ENCODE results near the gene CPA5.

CPA5 gene

GRCh38 chr7:130332259-130333053 lies 12.2 kb upstream of the CPA5 start:
- no peak for DNase-seq

DNA sequence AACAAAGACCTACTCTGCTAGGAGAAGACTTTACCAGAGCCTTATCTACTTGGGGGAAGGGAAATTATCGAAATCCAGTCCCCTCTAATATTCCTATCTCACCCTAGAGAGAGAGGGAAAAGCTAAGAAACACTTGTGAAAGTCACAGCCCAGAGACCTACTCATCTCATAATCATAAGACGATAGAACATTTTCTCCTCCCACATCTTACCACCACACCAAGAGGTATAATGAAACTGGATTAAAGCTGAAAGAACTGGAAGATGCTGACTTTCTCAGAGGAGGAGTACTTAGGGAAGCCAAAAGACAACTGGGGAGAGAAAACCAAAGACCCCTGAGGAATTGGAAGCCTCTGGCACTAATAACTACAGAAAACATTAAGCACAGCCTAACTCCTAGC lies 10.8 kb upstream of the CPA5 start:
- DNase-seq, result no peak

DNA sequence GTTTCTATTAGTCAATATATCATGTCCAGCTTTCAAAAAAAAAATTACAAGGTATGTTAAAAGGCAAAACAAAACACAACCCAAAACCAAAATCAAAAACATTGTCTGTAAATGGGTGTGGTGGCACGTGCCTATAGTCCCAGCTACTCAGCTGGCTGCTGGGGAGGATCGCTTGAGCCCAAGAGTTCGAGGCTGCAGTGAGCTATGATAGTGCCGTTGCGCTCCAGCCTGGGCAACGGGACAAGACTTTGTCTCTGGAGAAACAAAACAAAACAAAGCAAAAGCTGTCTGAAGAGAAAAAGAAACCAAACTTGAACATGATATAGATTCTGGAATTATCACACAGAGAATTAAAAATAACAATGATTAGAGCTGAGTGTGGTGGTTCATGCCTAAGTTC lies 10.3 kb upstream of the CPA5 start:
- DNase-seq, result no peak

DNA sequence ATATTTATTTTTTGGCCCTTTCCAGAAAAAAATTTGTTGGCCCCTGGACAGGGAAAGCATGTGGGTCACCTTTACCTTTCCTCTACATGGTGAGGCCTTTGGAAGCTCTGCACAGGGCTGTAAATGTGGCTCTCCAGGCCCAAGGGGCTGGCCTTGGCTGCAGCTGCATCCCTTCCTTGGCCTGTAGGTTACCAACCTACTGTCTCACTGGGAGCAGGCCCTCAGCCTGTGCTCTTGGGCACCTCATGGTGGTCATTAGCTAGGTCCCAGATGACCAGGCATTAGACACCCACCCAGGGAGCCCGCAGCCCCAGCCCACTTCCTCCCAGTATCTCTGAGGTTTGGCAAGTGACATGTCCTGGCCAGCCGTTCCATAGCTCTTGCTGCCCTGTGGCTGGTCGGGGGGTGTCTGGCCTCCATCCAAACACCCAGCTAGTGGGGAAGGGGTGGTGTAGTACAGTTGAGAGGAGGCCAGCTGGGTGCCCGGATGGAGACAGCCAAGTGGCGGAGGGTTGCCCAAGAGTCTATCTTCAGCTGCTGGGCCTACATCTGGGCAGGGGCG lies 7.1 kb upstream of the CPA5 start:
- no peak for DNase-seq

GRCh38 chr7:130338233-130338632 lies 6.4 kb upstream of the CPA5 start:
- no peak for DNase-seq

- DNase-seq, result no peak
Observed at GRCh38 chr7:130341882-130342281, 2.7 kb upstream of the CPA5 start.

- no peak for DNase-seq
Observed at GRCh38 chr7:130342701-130343380, 1.8 kb upstream of the CPA5 start.

GRCh38 chr7:130345136-130345535 lies 520 bp downstream of the CPA5 start:
- peak; percentile 68 for DNase-seq

GRCh38 chr7:130345725-130346124 lies 1.1 kb downstream of the CPA5 start:
- no peak for DNase-seq

- no peak for DNase-seq
Observed at GRCh38 chr7:130346177-130346905, 1.7 kb downstream of the CPA5 start.

- no peak for DNase-seq
Observed at GRCh38 chr7:130346941-130347340, 2.3 kb downstream of the CPA5 start.

- DNase-seq, result no peak
Observed at GRCh38 chr7:130349911-130350782, 5.5 kb downstream of the CPA5 start.

GRCh38 chr7:130350945-130351790 lies 6.6 kb downstream of the CPA5 start:
- no peak for DNase-seq

DNA sequence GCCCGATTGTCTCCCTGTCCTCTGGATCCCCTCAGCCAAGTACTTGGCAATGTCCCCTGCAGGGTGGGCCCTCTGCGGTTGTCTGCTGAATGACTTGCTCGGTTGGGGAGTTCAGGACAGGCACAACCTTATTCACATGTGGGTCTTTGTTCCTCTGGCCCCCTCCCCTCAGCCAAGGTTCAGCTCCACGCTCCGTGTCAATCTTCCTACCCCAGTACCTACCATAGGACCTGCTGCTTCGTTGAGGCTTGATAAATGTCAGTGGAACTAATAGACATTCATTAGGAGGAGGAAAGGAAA lies 7.1 kb downstream of the CPA5 start:
- no peak for DNase-seq

DNA sequence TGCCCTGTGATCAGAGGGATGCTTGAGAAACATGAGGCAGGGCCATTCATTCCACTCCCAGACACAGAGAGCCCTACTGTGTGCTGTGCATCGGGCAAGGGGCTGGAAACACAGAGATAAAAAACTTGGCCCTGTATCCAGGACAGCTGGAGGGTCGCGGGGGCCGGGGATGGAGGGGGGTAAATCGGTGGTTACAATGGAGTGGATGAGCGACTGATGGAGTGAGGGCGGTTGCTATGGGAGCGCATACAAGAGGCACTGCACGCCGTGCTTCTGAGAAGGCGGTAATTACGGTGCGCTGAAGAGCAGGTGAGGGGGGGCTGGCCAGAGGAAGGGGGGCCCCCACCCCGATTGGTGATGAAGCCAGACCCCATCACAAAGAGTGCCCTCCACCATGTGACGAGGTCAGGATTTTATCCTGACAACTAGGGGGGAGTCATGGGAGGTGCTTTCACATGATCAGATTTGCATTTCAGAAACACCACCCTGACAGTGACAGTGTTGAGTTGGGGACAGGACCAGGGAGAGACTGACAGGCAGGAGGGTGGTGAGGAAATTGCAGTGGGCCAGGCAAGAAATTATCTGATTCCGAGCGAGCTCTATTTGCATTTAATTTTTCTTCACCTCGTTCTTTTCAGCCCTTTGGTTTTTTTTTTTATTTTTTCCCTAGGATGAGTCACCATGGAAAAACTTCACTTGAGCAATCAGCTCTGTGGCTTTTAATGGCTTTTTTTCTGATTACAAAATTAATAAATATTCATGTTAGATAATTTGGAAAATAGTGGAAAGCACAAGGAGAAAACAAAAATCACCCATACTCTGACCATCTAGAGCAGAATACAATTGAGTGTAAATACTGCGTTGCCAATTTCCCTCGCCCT lies 7.8 kb downstream of the CPA5 start:
- peak; percentile 93 for DNase-seq

- peak; percentile 53 for DNase-seq
Observed at GRCh38 chr7:130353196-130353595, 8.6 kb downstream of the CPA5 start.

DNA sequence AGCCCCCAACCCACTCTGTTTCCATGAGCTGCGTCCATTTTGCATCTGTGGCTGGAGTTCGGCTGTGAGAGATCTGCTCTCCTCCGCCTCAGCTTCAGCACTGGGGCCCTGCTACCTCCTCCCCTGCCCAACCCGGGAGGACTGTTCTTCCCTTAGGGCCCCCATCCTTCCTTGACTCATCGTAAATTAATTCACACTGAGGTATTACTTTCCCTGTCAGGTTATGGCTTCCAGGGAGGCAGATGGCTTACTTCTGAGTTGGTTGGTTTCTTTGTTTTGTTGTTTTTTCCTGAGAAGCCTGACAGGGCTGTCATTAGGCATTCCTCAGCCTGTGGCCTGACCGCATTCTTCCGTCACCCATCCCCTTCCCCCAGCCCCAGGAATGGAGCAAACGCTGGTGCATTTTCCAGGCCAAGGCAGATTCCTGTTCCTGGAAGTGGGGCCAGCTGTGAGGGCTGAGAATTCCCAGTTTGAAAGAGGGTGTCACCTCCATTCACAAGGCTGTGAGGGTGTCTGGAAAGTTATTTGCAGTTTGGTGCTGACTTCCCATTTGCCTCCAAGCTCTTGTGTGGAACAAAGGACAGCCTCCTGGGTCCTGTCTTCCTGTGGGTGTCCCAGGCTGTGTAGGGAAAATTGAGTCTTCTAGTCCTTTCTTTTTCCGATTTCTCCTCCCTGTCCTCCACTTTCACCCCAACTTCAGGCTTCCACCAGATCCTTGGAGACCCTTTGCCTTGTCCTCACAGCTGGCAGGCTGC lies 11.7 kb downstream of the CPA5 start:
- DNase-seq, result no peak

- DNase-seq, result no peak
Observed at GRCh38 chr7:130356876-130357611, 12.4 kb downstream of the CPA5 start.

DNA sequence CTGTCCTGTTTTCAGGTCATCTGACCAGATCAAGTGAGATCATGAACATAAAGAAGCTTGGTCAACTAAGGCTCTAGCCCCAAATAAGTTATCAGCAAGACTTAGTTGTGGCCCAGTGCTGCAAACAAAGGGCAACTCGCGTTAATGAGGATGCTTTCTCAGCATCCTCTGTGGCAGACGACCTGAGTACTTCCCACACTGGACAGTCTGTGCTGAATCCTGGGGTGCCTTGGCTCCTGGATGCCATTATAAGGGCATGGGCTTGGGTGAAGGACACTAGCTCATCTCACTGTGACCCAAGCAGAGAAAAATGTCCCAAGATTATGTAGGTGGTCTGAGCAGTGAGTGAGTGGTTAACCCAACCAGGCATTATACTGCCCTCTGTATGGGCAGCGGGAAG lies 13.9 kb downstream of the CPA5 start:
- DNase-seq, result no peak
